GM19438 (cell line): ENCODE results near the gene FASLG.
"Not testable (repeated sequence)": the region's sequence is repeated elsewhere in the genome, so short reads cannot be mapped to it uniquely, and the experiment has no call there.

ENCODE experiments used
- ATAC-seq: cut with Tn5 transposase; IDR thresholded peaks from one replicate; pipeline ENCODE4 v1.9.1; 2021; ENCODE audit warnings: low read depth; ENCODE audit not compliant: unreplicated experiment

Gene FASLG

GRCh38 chr1:172679000-172679772 is 20.3 kb downstream of the FASLG start:
- ATAC-seq, result no peak

GRCh38 chr1:172680244-172680643 is 21.3 kb downstream of the FASLG start:
- no peak for ATAC-seq

- no peak for ATAC-seq
Measured at GRCh38 chr1:172680733-172681275, 21.9 kb downstream of the FASLG start.

- ATAC-seq, result no peak
Measured at GRCh38 chr1:172682812-172683211, 23.9 kb downstream of the FASLG start.

GRCh38 chr1:172686143-172686542 is 27.2 kb downstream of the FASLG start:
- ATAC-seq, result no peak

GRCh38 chr1:172688428-172689085 is 29.7 kb downstream of the FASLG start:
- ATAC-seq, result not testable (repeated sequence)

- ATAC-seq, result not testable (repeated sequence)
Measured at GRCh38 chr1:172690925-172691324, 32.0 kb downstream of the FASLG start.

GRCh38 chr1:172697534-172698002 is 38.7 kb downstream of the FASLG start:
- ATAC-seq, result no peak

- ATAC-seq, result no peak
Measured at GRCh38 chr1:172698224-172698623, 39.3 kb downstream of the FASLG start.

GRCh38 chr1:172699111-172699510 is 40.2 kb downstream of the FASLG start:
- peak; percentile 83 for ATAC-seq

- no peak for ATAC-seq
Measured at GRCh38 chr1:172699695-172700227, 40.9 kb downstream of the FASLG start.

- no peak for ATAC-seq
Measured at GRCh38 chr1:172700556-172700955, 41.7 kb downstream of the FASLG start.

GRCh38 chr1:172704001-172704400 is 45.1 kb downstream of the FASLG start:
- ATAC-seq, result no peak

- no peak for ATAC-seq
Measured at GRCh38 chr1:172704420-172705210, 45.7 kb downstream of the FASLG start.

GRCh38 chr1:172708452-172708851 is 49.5 kb downstream of the FASLG start:
- no peak for ATAC-seq

GRCh38 chr1:172711558-172711957 is 52.7 kb downstream of the FASLG start:
- no peak for ATAC-seq

GRCh38 chr1:172713466-172713865 is 54.6 kb downstream of the FASLG start:
- no peak for ATAC-seq
